Body of pancreas (tissue), 4 donors: Measurements from ENCODE around the gene GGN.

ENCODE experiments used
- POLR2A ChIP-seq, 3 donors: fragments of 450-650 bp; IDR thresholded peaks; one replicate each; pipeline ENCODE4 v1.6.1; 2016; ENCODE audit warnings: antibody characterized with exemption in 3 of 3, mild to moderate bottlenecking in 2 of 3
- TF ChIP-seq, protein P1 (sequence below), 7 experiments: fragments of 450-650 bp in 4 of 7; fragments of 200-600 bp in 3 of 7; sonication (generic) in 3 of 7; IDR thresholded peaks; one replicate each; pipeline ENCODE4 v1.5.1; 2016 to 2019; ENCODE audit warnings: antibody characterized with exemption in 7 of 7

DNA sequence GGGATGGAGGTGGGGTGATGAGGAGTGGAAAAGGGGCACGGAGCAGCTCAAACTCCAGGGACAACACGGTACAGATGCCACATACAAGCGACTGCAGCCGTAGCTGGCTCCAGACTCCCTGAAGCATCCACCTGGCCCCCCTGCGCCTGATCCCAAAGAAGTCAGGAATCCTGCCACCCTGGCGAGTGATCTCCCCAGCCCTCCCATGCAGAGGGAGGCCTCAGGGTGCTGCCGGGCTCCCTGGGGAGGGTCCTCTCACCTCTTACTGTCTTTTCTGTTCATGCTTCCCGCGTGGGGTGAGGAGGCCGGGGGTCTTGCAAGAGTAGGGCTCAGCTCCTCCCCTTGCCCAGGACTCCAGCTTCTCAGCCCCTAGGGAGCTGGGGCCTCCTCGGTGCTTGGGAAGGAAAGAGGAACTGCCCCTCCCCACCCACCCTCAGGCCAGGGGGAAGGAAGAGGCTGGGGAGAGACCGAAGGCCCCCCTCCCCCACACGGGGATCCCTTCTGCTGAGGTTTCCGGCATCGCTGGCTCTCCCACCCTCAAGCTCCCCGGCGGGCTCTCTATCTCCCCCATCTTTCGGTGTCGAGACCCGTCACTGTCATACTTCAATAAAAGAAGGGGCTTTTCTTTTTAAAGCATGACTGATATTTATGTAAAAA is 38.1 kb upstream of the GGN start, which contains the start of gene RASGRP4:
- TF ChIP-seq, protein P1, sequence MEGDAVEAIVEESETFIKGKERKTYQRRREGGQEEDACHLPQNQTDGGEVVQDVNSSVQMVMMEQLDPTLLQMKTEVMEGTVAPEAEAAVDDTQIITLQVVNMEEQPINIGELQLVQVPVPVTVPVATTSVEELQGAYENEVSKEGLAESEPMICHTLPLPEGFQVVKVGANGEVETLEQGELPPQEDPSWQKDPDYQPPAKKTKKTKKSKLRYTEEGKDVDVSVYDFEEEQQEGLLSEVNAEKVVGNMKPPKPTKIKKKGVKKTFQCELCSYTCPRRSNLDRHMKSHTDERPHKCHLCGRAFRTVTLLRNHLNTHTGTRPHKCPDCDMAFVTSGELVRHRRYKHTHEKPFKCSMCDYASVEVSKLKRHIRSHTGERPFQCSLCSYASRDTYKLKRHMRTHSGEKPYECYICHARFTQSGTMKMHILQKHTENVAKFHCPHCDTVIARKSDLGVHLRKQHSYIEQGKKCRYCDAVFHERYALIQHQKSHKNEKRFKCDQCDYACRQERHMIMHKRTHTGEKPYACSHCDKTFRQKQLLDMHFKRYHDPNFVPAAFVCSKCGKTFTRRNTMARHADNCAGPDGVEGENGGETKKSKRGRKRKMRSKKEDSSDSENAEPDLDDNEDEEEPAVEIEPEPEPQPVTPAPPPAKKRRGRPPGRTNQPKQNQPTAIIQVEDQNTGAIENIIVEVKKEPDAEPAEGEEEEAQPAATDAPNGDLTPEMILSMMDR (IDR thresholded peaks at IDR 0.05), result no peak
- no peak for TF ChIP-seq POLR2A (IDR thresholded peaks at IDR 0.05)
